Measurements from ENCODE around the gene NOP14. TPM values are rescaled to one million over a fixed set of nuclear protein-coding genes. Genes with fewer than 3 reads are reported as not detected.
"Not testable (repeated sequence)": the region's sequence is repeated elsewhere in the genome, so short reads cannot be mapped to it uniquely, and the experiment has no call there.

NOP14 gene
- total RNA-seq, 1 experiment from 2014 or later: 33.6 TPM

- no peak overlapping the region for H3K27ac ChIP-seq
- H3K4me3 ChIP-seq: no peak overlapping the region
- no peaks in the 10 kb centered on the region for H3K9me3 ChIP-seq (ENCODE audit: insufficient read depth, low read depth)
- ChIA-PET CTCF (interaction anchor here (0.6 to 1.0 kb wide), 3 partner anchors 13 to 218 kb away, joined by 3 to 4 read pairs (median 3); no protein-coding TSS in a partner anchor), POLR2A (ENCODE audit: unreplicated experiment) (no interaction called here)
- TF ChIP-seq CTCF (conservative IDR thresholded peaks at IDR 0.05): peak; percentile 51; the same call in 1 of the 2 replicates
- TF ChIP-seq EZH2 (IDR thresholded peaks at IDR 0.05; ENCODE audit: low read depth): no peak
- H3K79me2 ChIP-seq (ENCODE audit: low read depth): no peaks in the 10 kb centered on the region
- H3K36me3 ChIP-seq (ENCODE audit: low read depth): 0 out of 2 replicates have a peak, but pooled peaks cover 3% of the 10 kb centered on the region
- H3K4me1 ChIP-seq (replicated peaks; ENCODE audit: insufficient read depth): no peaks in the 10 kb centered on the region
- DNase-seq: no peak
- intact Hi-C loops (cut with micrococcal nuclease; ENCODE audit: unreplicated experiment): loop anchor here (1.0 kb wide), 1 partner anchor 88 kb away; no protein-coding TSS in a partner anchor
- H3K4me2 ChIP-seq: no peak overlapping the region
- no peaks in the 10 kb centered on the region for H3K9me2 ChIP-seq (ENCODE audit: insufficient read depth)
- H2AFZ ChIP-seq: no peak overlapping the region
- H3F3A ChIP-seq (ENCODE audit: insufficient read depth, low read depth): no peaks in the 10 kb centered on the region; the same call in 1 of the 2 replicates
- H4K20me1 ChIP-seq (ENCODE audit: insufficient read depth): peaks cover 4% of the 10 kb centered on the region; the same call in 1 of the 2 replicates
- BruUV-seq (replicated peaks): no TSS peak
- H3K27me3 ChIP-seq (ENCODE audit: insufficient read depth, low read depth): no peaks in the 10 kb centered on the region
Observed at GRCh38 chr4:2948895-2949781, 14.1 kb downstream of the NOP14 start.

GRCh38 chr4:2947926-2948325 lies 15.3 kb downstream of the NOP14 start:
- Histone ChIP-seq H3K4me3 (no peak overlapping the region), H3K27ac (no peak overlapping the region), H3F3A (ENCODE audit: insufficient read depth, low read depth) (no peaks in the 10 kb centered on the region; the same call in 1 of the 2 replicates), H3K9me3 (ENCODE audit: insufficient read depth, low read depth) (no peaks in the 10 kb centered on the region), H4K20me1 (ENCODE audit: insufficient read depth) (peaks cover 4% of the 10 kb centered on the region; the same call in 1 of the 2 replicates), H3K36me3 (ENCODE audit: low read depth) (no peaks in the 10 kb centered on the region), H3K9me2 (ENCODE audit: insufficient read depth) (no peaks in the 10 kb centered on the region), H3K4me1 (replicated peaks; ENCODE audit: insufficient read depth) (no peaks in the 10 kb centered on the region), H3K27me3 (ENCODE audit: insufficient read depth, low read depth) (no peaks in the 10 kb centered on the region), H2AFZ (no peak overlapping the region), H3K79me2 (ENCODE audit: low read depth) (no peaks in the 10 kb centered on the region), H3K4me2 (no peak overlapping the region)
- TF ChIP-seq EZH2 (IDR thresholded peaks at IDR 0.05; ENCODE audit: low read depth): no peak
- no peak for TF ChIP-seq CTCF (conservative IDR thresholded peaks at IDR 0.05)
- POLR2A ChIA-PET (ENCODE audit: unreplicated experiment): no interaction called here
- intact Hi-C loops (cut with micrococcal nuclease; ENCODE audit: unreplicated experiment): no loop called here
- DNase-seq: no peak
- CTCF ChIA-PET: no interaction called here
- BruUV-seq (replicated peaks): no TSS peak

GRCh38 chr4:2946812-2947600 lies 16.2 kb downstream of the NOP14 start:
- intact Hi-C loops (cut with micrococcal nuclease; ENCODE audit: unreplicated experiment): no loop called here
- Histone ChIP-seq H3K4me3 (no peak overlapping the region), H3K36me3 (ENCODE audit: low read depth) (no peaks in the 10 kb centered on the region), H3K9me3 (ENCODE audit: insufficient read depth, low read depth) (no peaks in the 10 kb centered on the region), H3K9me2 (ENCODE audit: insufficient read depth) (no peaks in the 10 kb centered on the region), H3K27ac (no peak overlapping the region), H3F3A (ENCODE audit: insufficient read depth, low read depth) (no peaks in the 10 kb centered on the region; the same call in 1 of the 2 replicates), H3K79me2 (ENCODE audit: low read depth) (no peaks in the 10 kb centered on the region), H3K27me3 (ENCODE audit: insufficient read depth, low read depth) (no peaks in the 10 kb centered on the region), H3K4me2 (no peak overlapping the region), H2AFZ (no peak overlapping the region), H4K20me1 (ENCODE audit: insufficient read depth) (peaks cover 4% of the 10 kb centered on the region; the same call in 1 of the 2 replicates), H3K4me1 (replicated peaks; ENCODE audit: insufficient read depth) (no peaks in the 10 kb centered on the region)
- POLR2A ChIA-PET (ENCODE audit: unreplicated experiment): no interaction called here
- no TSS peak for BruUV-seq (replicated peaks)
- TF ChIP-seq EZH2 (IDR thresholded peaks at IDR 0.05; ENCODE audit: low read depth): no peak
- no peak for TF ChIP-seq CTCF (conservative IDR thresholded peaks at IDR 0.05)
- CTCF ChIA-PET: interaction anchor here (0.5 kb wide), 1 partner anchor 188 kb away, joined by 3 read pairs; no protein-coding TSS in a partner anchor
- no peak for DNase-seq

- CTCF ChIA-PET: interaction anchor here (0.6 kb wide), 1 partner anchor 8 kb away, joined by 3 read pairs; no protein-coding TSS in a partner anchor
- H3K27me3 ChIP-seq (ENCODE audit: insufficient read depth, low read depth); intact Hi-C loops (cut with micrococcal nuclease; ENCODE audit: unreplicated experiment); POLR2A ChIA-PET (ENCODE audit: unreplicated experiment); DNase-seq; H3F3A ChIP-seq (ENCODE audit: insufficient read depth, low read depth); H3K9me2 ChIP-seq (ENCODE audit: insufficient read depth); H3K9me3 ChIP-seq (ENCODE audit: insufficient read depth, low read depth); H3K27ac ChIP-seq; H2AFZ ChIP-seq; BruUV-seq (replicated peaks); H3K79me2 ChIP-seq (ENCODE audit: low read depth); H4K20me1 ChIP-seq (ENCODE audit: insufficient read depth); H3K4me3 ChIP-seq; H3K4me2 ChIP-seq; H3K36me3 ChIP-seq (ENCODE audit: low read depth); H3K4me1 ChIP-seq (replicated peaks; ENCODE audit: insufficient read depth): not testable (repeated sequence)
Observed at GRCh38 chr4:2945619-2946604, 17.3 kb downstream of the NOP14 start.
